ENCODE data around the gene SLC7A6.
"Not testable (repeated sequence)": the region's sequence is repeated elsewhere in the genome, so short reads cannot be mapped to it uniquely, and the experiment has no call there.

DNA sequence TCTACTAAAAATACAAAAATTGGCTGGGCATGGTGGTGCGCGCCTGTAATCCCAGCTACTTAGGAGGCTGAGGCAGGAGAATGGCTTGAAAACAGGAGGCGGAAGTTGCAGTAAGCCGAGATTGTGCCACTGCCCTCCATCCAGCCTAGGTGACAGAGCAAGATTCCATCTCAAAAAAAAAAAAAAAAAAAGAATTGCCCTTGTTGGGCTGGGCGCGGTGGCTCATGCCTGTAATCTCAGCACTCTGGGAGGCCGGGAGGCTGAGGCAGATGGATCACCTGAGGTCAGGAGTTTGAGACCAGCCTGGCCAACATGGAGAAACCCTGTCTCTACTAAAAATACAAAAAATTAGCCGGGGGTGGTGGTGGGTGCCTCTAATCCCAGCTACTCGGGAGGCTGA, 24.5 kb downstream of the SLC7A6 start:
- TF ChIP-seq, protein P1, sequence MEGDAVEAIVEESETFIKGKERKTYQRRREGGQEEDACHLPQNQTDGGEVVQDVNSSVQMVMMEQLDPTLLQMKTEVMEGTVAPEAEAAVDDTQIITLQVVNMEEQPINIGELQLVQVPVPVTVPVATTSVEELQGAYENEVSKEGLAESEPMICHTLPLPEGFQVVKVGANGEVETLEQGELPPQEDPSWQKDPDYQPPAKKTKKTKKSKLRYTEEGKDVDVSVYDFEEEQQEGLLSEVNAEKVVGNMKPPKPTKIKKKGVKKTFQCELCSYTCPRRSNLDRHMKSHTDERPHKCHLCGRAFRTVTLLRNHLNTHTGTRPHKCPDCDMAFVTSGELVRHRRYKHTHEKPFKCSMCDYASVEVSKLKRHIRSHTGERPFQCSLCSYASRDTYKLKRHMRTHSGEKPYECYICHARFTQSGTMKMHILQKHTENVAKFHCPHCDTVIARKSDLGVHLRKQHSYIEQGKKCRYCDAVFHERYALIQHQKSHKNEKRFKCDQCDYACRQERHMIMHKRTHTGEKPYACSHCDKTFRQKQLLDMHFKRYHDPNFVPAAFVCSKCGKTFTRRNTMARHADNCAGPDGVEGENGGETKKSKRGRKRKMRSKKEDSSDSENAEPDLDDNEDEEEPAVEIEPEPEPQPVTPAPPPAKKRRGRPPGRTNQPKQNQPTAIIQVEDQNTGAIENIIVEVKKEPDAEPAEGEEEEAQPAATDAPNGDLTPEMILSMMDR (IDR thresholded peaks at IDR 0.05 in 2 of 3, conservative IDR thresholded peaks at IDR 0.05 in 1 of 3; ENCODE audit: control insufficient read depth in 2 of 3, extremely low read depth in 1 of 3, insufficient read depth in 1 of 3, low read depth in 3 of 3, low read length in 3 of 3): not testable (repeated sequence)
- TF ChIP-seq, protein P2, sequence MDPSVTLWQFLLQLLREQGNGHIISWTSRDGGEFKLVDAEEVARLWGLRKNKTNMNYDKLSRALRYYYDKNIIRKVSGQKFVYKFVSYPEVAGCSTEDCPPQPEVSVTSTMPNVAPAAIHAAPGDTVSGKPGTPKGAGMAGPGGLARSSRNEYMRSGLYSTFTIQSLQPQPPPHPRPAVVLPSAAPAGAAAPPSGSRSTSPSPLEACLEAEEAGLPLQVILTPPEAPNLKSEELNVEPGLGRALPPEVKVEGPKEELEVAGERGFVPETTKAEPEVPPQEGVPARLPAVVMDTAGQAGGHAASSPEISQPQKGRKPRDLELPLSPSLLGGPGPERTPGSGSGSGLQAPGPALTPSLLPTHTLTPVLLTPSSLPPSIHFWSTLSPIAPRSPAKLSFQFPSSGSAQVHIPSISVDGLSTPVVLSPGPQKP (IDR thresholded peaks at IDR 0.05; ENCODE audit: low read depth, low read length): not testable (repeated sequence)
- TF ChIP-seq, protein P3, sequence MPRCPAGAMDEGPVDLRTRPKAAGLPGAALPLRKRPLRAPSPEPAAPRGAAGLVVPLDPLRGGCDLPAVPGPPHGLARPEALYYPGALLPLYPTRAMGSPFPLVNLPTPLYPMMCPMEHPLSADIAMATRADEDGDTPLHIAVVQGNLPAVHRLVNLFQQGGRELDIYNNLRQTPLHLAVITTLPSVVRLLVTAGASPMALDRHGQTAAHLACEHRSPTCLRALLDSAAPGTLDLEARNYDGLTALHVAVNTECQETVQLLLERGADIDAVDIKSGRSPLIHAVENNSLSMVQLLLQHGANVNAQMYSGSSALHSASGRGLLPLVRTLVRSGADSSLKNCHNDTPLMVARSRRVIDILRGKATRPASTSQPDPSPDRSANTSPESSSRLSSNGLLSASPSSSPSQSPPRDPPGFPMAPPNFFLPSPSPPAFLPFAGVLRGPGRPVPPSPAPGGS (IDR thresholded peaks at IDR 0.05; ENCODE audit: borderline replicate concordance, insufficient read depth, low read depth, low read length, poor library complexity, severe bottlenecking): not testable (repeated sequence)
- TF ChIP-seq, protein P4, sequence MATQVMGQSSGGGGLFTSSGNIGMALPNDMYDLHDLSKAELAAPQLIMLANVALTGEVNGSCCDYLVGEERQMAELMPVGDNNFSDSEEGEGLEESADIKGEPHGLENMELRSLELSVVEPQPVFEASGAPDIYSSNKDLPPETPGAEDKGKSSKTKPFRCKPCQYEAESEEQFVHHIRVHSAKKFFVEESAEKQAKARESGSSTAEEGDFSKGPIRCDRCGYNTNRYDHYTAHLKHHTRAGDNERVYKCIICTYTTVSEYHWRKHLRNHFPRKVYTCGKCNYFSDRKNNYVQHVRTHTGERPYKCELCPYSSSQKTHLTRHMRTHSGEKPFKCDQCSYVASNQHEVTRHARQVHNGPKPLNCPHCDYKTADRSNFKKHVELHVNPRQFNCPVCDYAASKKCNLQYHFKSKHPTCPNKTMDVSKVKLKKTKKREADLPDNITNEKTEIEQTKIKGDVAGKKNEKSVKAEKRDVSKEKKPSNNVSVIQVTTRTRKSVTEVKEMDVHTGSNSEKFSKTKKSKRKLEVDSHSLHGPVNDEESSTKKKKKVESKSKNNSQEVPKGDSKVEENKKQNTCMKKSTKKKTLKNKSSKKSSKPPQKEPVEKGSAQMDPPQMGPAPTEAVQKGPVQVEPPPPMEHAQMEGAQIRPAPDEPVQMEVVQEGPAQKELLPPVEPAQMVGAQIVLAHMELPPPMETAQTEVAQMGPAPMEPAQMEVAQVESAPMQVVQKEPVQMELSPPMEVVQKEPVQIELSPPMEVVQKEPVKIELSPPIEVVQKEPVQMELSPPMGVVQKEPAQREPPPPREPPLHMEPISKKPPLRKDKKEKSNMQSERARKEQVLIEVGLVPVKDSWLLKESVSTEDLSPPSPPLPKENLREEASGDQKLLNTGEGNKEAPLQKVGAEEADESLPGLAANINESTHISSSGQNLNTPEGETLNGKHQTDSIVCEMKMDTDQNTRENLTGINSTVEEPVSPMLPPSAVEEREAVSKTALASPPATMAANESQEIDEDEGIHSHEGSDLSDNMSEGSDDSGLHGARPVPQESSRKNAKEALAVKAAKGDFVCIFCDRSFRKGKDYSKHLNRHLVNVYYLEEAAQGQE (IDR thresholded peaks at IDR 0.05; ENCODE audit: low read depth, low read length): not testable (repeated sequence)
- TF ChIP-seq POLR2A (IDR thresholded peaks at IDR 0.05; ENCODE audit: low read depth, low read length); HCFC1 (IDR thresholded peaks at IDR 0.05; ENCODE audit: low read length); TCF12 (IDR thresholded peaks at IDR 0.05; ENCODE audit: low read depth, low read length); ZZZ3 (IDR thresholded peaks at IDR 0.05; ENCODE audit: control insufficient read depth, insufficient read length, low read depth); ZBED1 (IDR thresholded peaks at IDR 0.05; ENCODE audit: borderline replicate concordance): not testable (repeated sequence)

Data from GM12878 (cell line).